HepG2 (cell line): ENCODE results near the gene FOSL2. TPM values are rescaled to one million over a fixed set of nuclear protein-coding genes. Genes with fewer than 3 reads are reported as not detected.
A peak's percentile ranks its signal among the peaks of the same experiment; 100 is the strongest.

Experiments
- ATAC-seq: fragments of 200-7000 bp; cut with Tn5 transposase; 3 replicates; pipeline ENCODE4 v1.9.1; 2020; ENCODE audit warnings: mild to moderate bottlenecking, moderate library complexity
- BruUV-seq: library from RNA; stranded (reverse); fragments of 400-500 nt; replicated peaks from 2 replicates; lab custom pipeline; 2021; lab: Mats Ljungman, UMichigan
- CTCF ChIA-PET: fragments of 300-600 bp; formaldehyde crosslinking; extraction: SDS; loops from one replicate; lab custom pipeline; 2021; ENCODE audit warnings: low total read pairs, inconsistent platforms, low intra/inter-chr PET ratio; lab: Yijun Ruan, JAX
- POLR2A ChIA-PET: fragments of 350-600 bp; sonication (Branson Sonifier 250); formaldehyde crosslinking; loops from one replicate; lab custom pipeline; 2020; ENCODE audit warnings: antibody characterized with exemption, inconsistent platforms; lab: Yijun Ruan, JAX
- DNase-seq: peaks from one replicate; pipeline ENCODE4 v3.0.0-alpha.2; 2015; ENCODE audit warnings: low spot score
- FAIRE-seq: peaks from 3 replicates; lab custom pipeline; 2011; peaks lifted over from hg19 to GRCh38; lab: Jason Lieb, UNC
- H2AFZ ChIP-seq: one replicate; pipeline ENCODE4 v1.6.1; 2011; ENCODE audit warnings: low read length, inconsistent platforms
- H3K27ac ChIP-seq: fragments of 300-600 bp; 3 replicates; pipeline ENCODE4 v1.8.0; 2011; ENCODE audit warnings: mixed run types, mild to moderate bottlenecking, mixed read lengths, low read length, inconsistent platforms; ENCODE audit not compliant: insufficient read depth; ENCODE audit errors: extremely low read length
- H3K27me3 ChIP-seq, 2 experiments: fragments of 200-600 bp in 1 of 2; 2 replicates in 1 of 2; 3 replicates in 1 of 2; pipeline versions ENCODE4 v1.6.0 to v1.8.0; 2011; ENCODE audit warnings: low read length in 2 of 2, mild to moderate bottlenecking in 2 of 2, moderate library complexity in 2 of 2, inconsistent platforms in 1 of 2; ENCODE audit not compliant: insufficient read depth in 2 of 2, control insufficient read depth in 1 of 2
- H3K36me3 ChIP-seq, 2 experiments: fragments of 200-600 bp in 1 of 2; replicated peaks in 1 of 2; 2 replicates in 1 of 2; 3 replicates in 1 of 2; pipeline versions ENCODE4 v1.5.1 to v1.8.0; 2011; ENCODE audit warnings: low read length in 2 of 2, inconsistent platforms in 1 of 2; ENCODE audit not compliant: insufficient read depth in 2 of 2, control insufficient read depth in 1 of 2
- H3K4me1 ChIP-seq: 2 replicates; pipeline ENCODE4 v1.5.1; 2012; ENCODE audit warnings: low read length, inconsistent platforms; ENCODE audit not compliant: insufficient read depth
- H3K4me2 ChIP-seq: 2 replicates; pipeline ENCODE4 v1.6.0; 2011; ENCODE audit warnings: low read depth, low read length, inconsistent platforms
- H3K4me3 ChIP-seq, 3 experiments: fragments of 200-600 bp in 1 of 3; sonication (generic), shearing (Covaris generic) in 1 of 3; replicated peaks in 1 of 3; 2 replicates each; pipeline ENCODE4 v1.5.1; 2011 to 2016; ENCODE audit warnings: low read length in 3 of 3, inconsistent platforms in 2 of 3, low read depth in 2 of 3, mild to moderate bottlenecking in 2 of 3, control low read depth in 1 of 3, mixed read lengths in 1 of 3; ENCODE audit not compliant: insufficient read depth in 1 of 3
- H3K79me2 ChIP-seq: one replicate; pipeline ENCODE4 v1.6.1; 2011; ENCODE audit warnings: low read length, inconsistent platforms; ENCODE audit not compliant: insufficient read depth
- H3K9ac ChIP-seq: 2 replicates; pipeline ENCODE4 v1.6.0; 2011; ENCODE audit warnings: mild to moderate bottlenecking, low read depth, low read length, inconsistent platforms; ENCODE audit not compliant: insufficient read depth
- H3K9me3 ChIP-seq: 2 replicates; pipeline ENCODE4 v1.5.1; 2012; ENCODE audit warnings: mild to moderate bottlenecking, low read length
- H4K20me1 ChIP-seq: 2 replicates; pipeline ENCODE4 v1.6.0; 2011; ENCODE audit warnings: inconsistent platforms, mild to moderate bottlenecking, low read length, moderate library complexity; ENCODE audit not compliant: insufficient read depth
- MAFF ChIP-seq: IDR thresholded peaks from 2 replicates; pipeline ENCODE4 v1.6.1; 2011; ENCODE audit warnings: low read depth, low read length, improper control_type of control experiment
- MXI1 ChIP-seq: IDR thresholded peaks from 3 replicates; pipeline ENCODE4 v1.6.1; 2012; ENCODE audit warnings: low read depth, low read length, inconsistent platforms, borderline replicate concordance
- NBN ChIP-seq: fragments of 450-650 bp; conservative IDR thresholded peaks from 2 replicates; pipeline ENCODE4 v1.6.1; 2017
- NFAT5 ChIP-seq: sonication (generic); formaldehyde crosslinking; IDR thresholded peaks from 2 replicates; pipeline ENCODE4 v1.4.0; 2020; ENCODE audit warnings: missing genetic modification reagents
- RFX1 ChIP-seq: fragments of 450-650 bp; IDR thresholded peaks from 2 replicates; pipeline ENCODE4 v1.6.1; 2017
- SMAD1 ChIP-seq: sonication (generic); formaldehyde crosslinking; IDR thresholded peaks from 2 replicates; pipeline ENCODE4 v1.4.0; 2020; ENCODE audit warnings: missing genetic modification reagents, low read depth, mild to moderate bottlenecking, borderline replicate concordance
- ZBTB3 ChIP-seq: sonication (generic); formaldehyde crosslinking; IDR thresholded peaks from 2 replicates; pipeline ENCODE4 v1.4.0; 2020; ENCODE audit warnings: low read depth, mild to moderate bottlenecking, moderate library complexity, missing genetic modification reagents, borderline replicate concordance
- ZNF704 ChIP-seq: sonication (generic); formaldehyde crosslinking; IDR thresholded peaks from 2 replicates; pipeline ENCODE4 v1.8.1; 2023; ENCODE audit warnings: mild to moderate bottlenecking, inconsistent platforms, moderate library complexity, missing genetic modification reagents, borderline replicate concordance
- ZNF768 ChIP-seq: sonication (generic); formaldehyde crosslinking; IDR thresholded peaks from 2 replicates; pipeline ENCODE4 v1.4.0; 2020; ENCODE audit warnings: missing genetic modification reagents
- WGBS: methylation state at CpG from one replicate; pipeline ENCODE4 v1.1.6; 2017; ENCODE audit warnings: low lambda C conversion rate; 5-methylcytosine and 5-hydroxymethylcytosine counted together
- in situ Hi-C: cut with HindIII; loops from 2 replicates; pipeline ENCODE4 v1.10.0; 2017; ENCODE audit warnings: low pct_unique_long_range_greater_than_20kb; ENCODE audit not compliant: extremely low pct_ligation_motif_present
- intact Hi-C: fragments of 100-400 bp; cut with micrococcal nuclease; formaldehyde crosslinking; loops from one replicate; pipeline ENCODE4 v1.10.0; 2022; ENCODE audit not compliant: unreplicated experiment
- polyA plus RNA-seq, 8 experiments: library from polyadenylated mRNA; depleted of rRNA in 3 of 8; stranded (reverse) in 7 of 8; unstranded in 1 of 8; fragments of >200 nt; fragmentation: Illumina TruSeq in 4 of 8; extraction: Trizol in 4 of 8; gene quantifications; 2 replicates each; pipeline versions ENCODE4 v1.2.1 to v1.2.3, GENCODE V29; 2011 to 2016; ENCODE audit warnings: low read depth in 4 of 8, missing spikeins in 1 of 8, mixed read lengths in 1 of 8; ENCODE audit not compliant: insufficient read depth in 1 of 8
- total RNA-seq, 5 experiments: library from RNA; depleted of rRNA; stranded (reverse); fragments of >200 nt; fragmentation: Illumina TruSeq; extraction: Trizol; gene quantifications; 2 replicates each; pipeline ENCODE4 v1.2.3, GENCODE V29; 2016; ENCODE audit warnings: low read depth in 1 of 5

FOSL2 gene
- total and polyA plus RNA-seq, 2 of the 13 experiments (the other 11 are each of a cell fraction or from before 2014, with no cell fraction given): 3.4 to 18.1 TPM

- H4K20me1 ChIP-seq: no peaks in the 10 kb centered on the region
- H3K9me3 ChIP-seq: no peaks in the 10 kb centered on the region
- H3K79me2 ChIP-seq: no peaks in the 10 kb centered on the region
- intact Hi-C loops (no loop called here), in situ Hi-C loops (no loop called here)
- TF ChIP-seq ZBTB3 (CRISPR knock-in tag) (no peak), MAFF (no peak), SMAD1 (CRISPR knock-in tag) (no peak)
- ChIA-PET CTCF (no interaction called here), POLR2A (interaction anchor here (1.4 to 1.7 kb wide), 2 partner anchors 17 to 24 kb away, joined by 3 read pairs; no protein-coding TSS in a partner anchor)
- no peak overlapping the region for H3K27ac ChIP-seq
- peaks cover 37% of the 10 kb centered on the region for H3K4me1 ChIP-seq
- H3K4me3 ChIP-seq: no peak overlapping the region
- peaks cover 5 to 57% of the 10 kb centered on the region in 2 experiments; a peak in 4 of 5 replicates for H3K27me3 ChIP-seq
- WGBS: 87% methylated on average over 10 of the region's 10 CpGs
- H3K9ac ChIP-seq: no peak overlapping the region
- H3K36me3 ChIP-seq: no peaks in the 10 kb centered on the region
- H3K4me2 ChIP-seq: no peak overlapping the region
- BruUV-seq: no TSS peak
- no peak overlapping the region for H2AFZ ChIP-seq
- FAIRE-seq (no peak), DNase-seq (no peak), ATAC-seq (no peak)
These were observed 26.5 kb upstream of the FOSL2 start for GRCh38 chr2:28366149-28366495.

GRCh38 chr2:28366496-28367282 is 26.0 kb upstream of the FOSL2 start:
- ChIA-PET CTCF (no interaction called here), POLR2A (interaction anchor here (1.2 to 1.7 kb wide), 3 partner anchors 16 to 653 kb away, joined by 3 to 7 read pairs (median 3); no protein-coding TSS in a partner anchor)
- peaks cover 37% of the 10 kb centered on the region for H3K4me1 ChIP-seq
- no peak overlapping the region for H3K9ac ChIP-seq
- no peaks in the 10 kb centered on the region for H3K79me2 ChIP-seq
- H3K27me3 ChIP-seq: peaks cover 5 to 57% of the 10 kb centered on the region in 2 experiments; a peak in 4 of 5 replicates
- BruUV-seq: no TSS peak
- H4K20me1 ChIP-seq: no peaks in the 10 kb centered on the region
- intact Hi-C loops: no loop called here
- ATAC-seq: peak; percentile 35
- FAIRE-seq: no peak
- in situ Hi-C loops: no loop called here
- H3K9me3 ChIP-seq: no peaks in the 10 kb centered on the region
- 24% methylated on average over 18 of the region's 19 CpGs for WGBS
- peak overlapping the region in 1 of 3 experiments; percentile 46; a peak in 1 of 6 replicates for H3K4me3 ChIP-seq
- no peak for DNase-seq
- H3K27ac ChIP-seq: no peak overlapping the region
- peak overlapping the region; percentile 58 for H3K4me2 ChIP-seq
- H2AFZ ChIP-seq: no peak overlapping the region
- H3K36me3 ChIP-seq: no peaks in the 10 kb centered on the region
- TF ChIP-seq RFX1: no peak
- 0 out of 2 replicates have a peak, but pooled peaks have one; percentile 11 for TF ChIP-seq ZNF768 (CRISPR knock-in tag)
- TF ChIP-seq NFAT5 (CRISPR knock-in tag): 0 out of 2 replicates have a peak, but pooled peaks have one; percentile 19
- TF ChIP-seq NBN: no peak
- TF ChIP-seq ZNF704: no peak
- no peak for TF ChIP-seq MXI1
